OCI-LY3 (cell line): ENCODE data around the gene OR4C16.

Experiments
- CTCF ChIP-seq: fragments of 200-600, 300-600 bp; sonication (generic); IDR thresholded peaks from 2 replicates; pipeline ENCODE4 v1.5.1; 2014; ENCODE audit warnings: antibody characterized with exemption, low read length, low read depth
- EZH2phosphoT487 ChIP-seq: fragments of 200-600 bp; shearing (Covaris generic); IDR thresholded peaks from 2 replicates; pipeline ENCODE4 v1.6.1; 2018; ENCODE audit warnings: antibody characterized with exemption, mixed run types, low read depth

GRCh38 chr11:55607545-55607944 is 35.6 kb downstream of the OR4C16 start, which contains the start of gene OR4C11:
- TF ChIP-seq CTCF (no peak), EZH2phosphoT487 (no peak)
